Measurements from ENCODE around the gene CEP89.
"Not testable (repeated sequence)": the region's sequence is repeated elsewhere in the genome, so short reads cannot be mapped to it uniquely, and the experiment has no call there.

The CEP89 gene

DNA sequence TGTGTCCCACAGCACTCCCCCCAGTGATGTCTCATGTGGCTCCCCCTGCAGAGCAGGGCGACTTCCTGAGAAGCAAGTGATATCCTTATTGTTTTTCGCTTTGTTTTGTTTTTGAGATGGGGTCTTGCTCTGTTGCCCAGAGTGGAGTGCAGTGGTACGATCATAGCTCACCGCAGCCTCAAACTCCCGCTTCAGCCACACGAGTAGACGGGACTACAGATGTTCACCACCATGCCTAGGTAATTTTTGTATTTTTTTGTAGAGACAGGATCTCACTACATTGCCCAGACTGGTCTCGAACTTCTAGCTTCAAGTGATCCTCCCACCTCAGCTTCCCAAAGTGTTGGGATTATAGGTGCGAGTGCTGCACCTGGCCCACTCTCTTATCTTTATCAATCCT lies 5.0 kb downstream of the CEP89 start:
- DNase-seq (ENCODE audit: low spot score), result no peak

- DNase-seq (ENCODE audit: low spot score), result no peak
Measured at GRCh38 chr19:32945260-32945659, 26.5 kb downstream of the CEP89 start.

DNA sequence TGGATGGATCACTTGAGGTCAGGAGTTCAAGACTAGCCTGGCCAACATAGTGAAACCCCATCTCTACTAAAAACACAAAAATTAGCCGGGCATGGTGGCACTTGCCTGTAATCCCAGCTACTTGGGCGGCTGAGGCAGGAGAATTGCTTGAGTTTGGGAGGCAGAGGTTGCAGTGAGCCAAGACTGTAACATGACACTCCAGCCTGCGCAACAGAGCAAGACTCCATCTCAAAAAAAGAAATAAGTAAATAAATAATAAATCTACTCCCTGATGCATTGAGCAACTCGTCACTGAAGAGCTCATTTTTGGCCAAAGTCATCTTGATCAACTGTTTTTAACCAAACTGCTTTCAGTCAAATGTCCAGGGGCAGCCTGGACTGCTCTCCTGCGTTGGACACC lies 30.5 kb downstream of the CEP89 start:
- DNase-seq (ENCODE audit: low spot score), result not testable (repeated sequence)

DNA sequence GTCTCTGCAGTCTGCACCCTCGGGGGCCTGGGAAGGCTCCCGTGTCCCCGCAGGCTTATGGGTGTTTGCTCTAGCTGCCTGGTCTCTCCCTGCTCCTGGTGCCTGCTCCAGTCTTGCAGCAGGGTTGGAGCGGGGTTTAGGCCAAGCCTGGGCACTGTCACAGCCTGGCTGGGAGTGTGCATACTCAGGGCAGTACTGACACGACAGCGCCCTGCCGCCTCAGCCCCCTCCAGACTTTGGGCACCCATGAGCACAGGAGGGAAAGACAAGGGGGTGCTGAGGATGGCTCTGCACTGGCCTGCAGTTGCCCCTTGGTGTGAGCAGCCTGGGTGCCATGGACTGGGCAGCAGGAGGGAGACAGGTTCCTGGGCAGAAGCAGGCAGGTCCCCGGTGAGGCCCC lies 35.7 kb downstream of the CEP89 start:
- no peak for DNase-seq (ENCODE audit: low spot score)

GRCh38 chr19:32935629-32936028 lies 36.1 kb downstream of the CEP89 start:
- DNase-seq (ENCODE audit: low spot score), result no peak

DNA sequence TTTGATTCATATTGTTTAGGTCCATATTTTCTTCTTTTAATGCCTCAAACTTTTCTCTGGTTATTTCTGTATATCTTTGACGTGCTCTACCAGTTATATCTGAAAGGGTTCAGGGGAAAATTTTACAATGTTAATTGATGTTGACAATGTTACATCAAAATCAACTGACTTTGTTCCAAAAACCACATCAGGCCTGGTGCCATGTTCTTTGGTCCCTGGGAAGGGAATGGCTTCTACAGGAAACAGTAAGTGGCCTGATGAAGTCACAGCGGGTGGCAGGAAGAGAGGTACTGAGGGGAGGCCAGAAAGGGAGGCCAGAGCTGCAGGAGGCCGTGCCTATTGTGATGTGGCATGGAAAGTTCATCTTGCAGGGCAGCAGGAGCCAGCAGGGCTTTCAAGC lies 38.2 kb downstream of the CEP89 start:
- no peak for DNase-seq (ENCODE audit: low spot score)

DNA sequence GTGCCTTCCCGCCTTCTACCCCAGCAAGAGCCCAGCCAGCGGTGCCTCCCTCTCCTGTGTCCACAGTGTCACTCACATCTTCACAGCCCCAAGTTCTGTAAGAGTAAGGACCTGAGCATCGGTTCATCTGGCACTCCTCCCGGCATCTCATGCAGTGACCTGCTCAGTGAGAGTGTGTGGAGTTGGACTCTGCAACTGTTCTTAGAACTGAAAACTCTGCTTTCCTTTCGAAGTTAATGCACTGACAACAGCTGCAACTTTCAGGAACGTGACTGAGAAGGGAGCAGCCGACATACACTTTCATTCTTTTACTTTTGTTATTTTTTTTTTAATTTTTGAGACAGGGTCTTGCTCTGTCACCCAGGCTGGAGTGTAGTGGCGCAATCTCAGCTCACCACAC lies 41.2 kb downstream of the CEP89 start:
- no peak for DNase-seq (ENCODE audit: low spot score)

- DNase-seq (ENCODE audit: low spot score), result no peak
Measured at GRCh38 chr19:32928806-32929205, 43.0 kb downstream of the CEP89 start.

GRCh38 chr19:32924200-32924599 lies 47.6 kb downstream of the CEP89 start:
- no peak for DNase-seq (ENCODE audit: low spot score)

- no peak for DNase-seq (ENCODE audit: low spot score)
Measured at GRCh38 chr19:32921624-32922023, 50.1 kb downstream of the CEP89 start.

DNA sequence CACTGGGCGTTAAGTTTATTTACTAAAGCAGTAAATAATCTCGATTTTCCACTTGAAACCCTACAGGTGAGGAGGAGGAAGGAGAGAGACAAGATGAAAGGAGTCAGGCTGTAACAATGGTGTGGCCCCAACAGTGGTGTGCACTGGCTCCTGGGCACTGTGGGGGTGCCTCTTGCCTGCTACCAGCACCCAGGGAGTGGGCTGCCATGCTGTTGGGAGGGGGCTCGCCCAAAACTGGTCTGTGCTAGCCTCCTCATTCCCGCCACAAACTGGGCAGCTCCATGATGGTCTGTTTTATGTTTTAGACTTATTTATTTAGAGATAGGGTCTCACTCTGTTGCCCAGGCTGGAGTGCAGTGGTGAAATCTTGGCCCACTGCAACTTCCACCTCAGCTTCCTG lies 52.4 kb downstream of the CEP89 start:
- no peak for DNase-seq (ENCODE audit: low spot score)

DNA sequence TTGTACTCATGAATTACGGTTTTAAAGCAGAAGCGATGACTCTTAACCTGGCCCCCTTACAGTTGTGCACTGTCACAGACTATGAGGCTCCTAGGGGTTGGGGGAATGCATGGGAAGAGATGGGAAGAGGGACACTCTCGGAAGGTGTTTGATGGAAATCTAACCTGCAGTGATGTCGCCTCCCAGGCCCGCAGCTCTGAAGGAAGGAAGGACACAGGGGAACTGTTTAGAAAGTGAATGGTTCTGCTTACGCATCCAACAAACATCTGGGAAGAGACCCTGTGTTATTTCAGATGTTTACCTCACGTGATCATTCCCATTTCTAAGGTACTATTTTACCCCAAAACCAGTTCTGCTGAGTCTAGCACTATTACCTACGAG lies 54.2 kb downstream of the CEP89 start:
- DNase-seq (ENCODE audit: low spot score), result no peak

- DNase-seq (ENCODE audit: low spot score), result no peak
Measured at GRCh38 chr19:32916969-32917615, 54.7 kb downstream of the CEP89 start.

DNA sequence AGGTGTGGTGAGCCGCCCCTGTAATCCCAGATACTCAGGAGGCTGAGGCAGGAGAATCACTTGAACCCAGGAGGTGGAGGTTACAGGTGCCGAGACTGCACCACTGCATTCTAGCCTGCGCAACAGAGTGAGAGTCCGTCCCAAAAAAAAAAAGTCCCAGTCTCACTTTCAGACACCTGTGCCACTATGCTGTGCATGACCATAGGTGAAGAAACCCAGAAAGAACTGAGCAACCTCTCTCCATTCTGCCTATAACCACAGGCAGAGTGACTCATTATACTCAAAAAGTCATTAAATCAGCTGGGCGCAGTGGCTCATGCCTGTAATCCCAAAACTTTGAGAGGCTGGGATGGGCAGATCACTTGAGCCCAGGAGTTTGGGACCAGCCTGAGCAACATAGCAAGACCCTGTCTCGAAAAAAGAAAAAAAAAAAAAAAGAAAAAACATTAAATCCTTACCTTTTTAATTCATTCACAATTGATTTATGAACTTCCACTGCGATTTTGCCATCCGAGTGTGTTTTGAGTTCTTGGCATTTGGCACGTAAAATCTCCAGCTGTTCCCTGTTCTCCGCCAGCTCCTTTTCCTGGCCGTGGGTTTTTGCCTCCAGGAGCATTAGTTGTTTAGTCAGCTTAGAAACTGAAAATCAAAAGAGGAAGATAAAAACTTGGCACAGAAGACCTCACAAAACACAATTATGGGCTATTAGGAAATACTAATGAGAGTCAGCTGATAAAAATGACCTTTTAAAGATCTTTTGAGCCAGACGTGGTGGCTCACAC lies 56.7 kb downstream of the CEP89 start:
- DNase-seq (ENCODE audit: low spot score), result no peak

DNA sequence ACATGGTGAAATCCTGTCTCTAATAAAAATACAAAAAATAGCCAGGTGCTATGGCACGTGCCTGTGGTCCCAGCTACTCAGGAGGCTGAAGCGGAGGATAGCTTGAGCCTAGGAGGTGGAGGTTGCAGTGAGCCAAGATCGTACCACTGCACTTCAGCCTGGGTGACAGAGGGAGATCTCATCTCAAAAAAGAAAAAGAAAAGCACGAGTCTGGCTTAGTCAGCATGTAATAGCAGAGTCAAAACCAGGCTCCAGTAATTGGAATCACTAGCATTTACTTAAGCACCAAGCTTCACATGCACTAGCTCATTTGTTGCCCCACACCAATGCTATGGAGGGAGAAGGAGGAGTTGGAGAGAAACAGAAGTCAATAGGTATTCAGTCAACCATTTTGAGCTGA lies 60.3 kb downstream of the CEP89 start:
- no peak for DNase-seq (ENCODE audit: low spot score)

GRCh38 chr19:32910874-32911273 lies 60.9 kb downstream of the CEP89 start:
- no peak for DNase-seq (ENCODE audit: low spot score)

DNA sequence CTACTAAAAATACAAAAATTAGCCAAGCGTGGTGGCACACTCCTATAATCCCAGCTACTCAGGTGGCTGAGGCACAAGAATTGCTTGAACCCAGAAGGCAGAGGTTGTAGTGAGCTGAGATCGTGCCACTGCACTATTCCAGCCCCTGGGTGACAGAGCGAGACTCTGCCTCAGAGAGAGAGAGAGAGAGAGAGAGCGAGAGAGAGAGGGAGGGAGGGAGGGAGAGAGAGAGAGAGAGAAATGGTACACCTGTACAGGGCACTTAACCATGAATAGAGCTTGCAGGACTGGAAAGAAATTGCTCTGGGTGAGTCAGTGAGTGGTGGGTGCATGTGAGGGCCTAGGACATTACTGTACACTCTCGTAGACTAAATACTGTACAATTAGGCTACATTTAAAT lies 61.7 kb downstream of the CEP89 start:
- DNase-seq (ENCODE audit: low spot score), result no peak

- no peak for DNase-seq (ENCODE audit: low spot score)
Measured at GRCh38 chr19:32909257-32909656, 62.5 kb downstream of the CEP89 start.

GRCh38 chr19:32908641-32909190 lies 63.0 kb downstream of the CEP89 start:
- DNase-seq (ENCODE audit: low spot score), result no peak

DNA sequence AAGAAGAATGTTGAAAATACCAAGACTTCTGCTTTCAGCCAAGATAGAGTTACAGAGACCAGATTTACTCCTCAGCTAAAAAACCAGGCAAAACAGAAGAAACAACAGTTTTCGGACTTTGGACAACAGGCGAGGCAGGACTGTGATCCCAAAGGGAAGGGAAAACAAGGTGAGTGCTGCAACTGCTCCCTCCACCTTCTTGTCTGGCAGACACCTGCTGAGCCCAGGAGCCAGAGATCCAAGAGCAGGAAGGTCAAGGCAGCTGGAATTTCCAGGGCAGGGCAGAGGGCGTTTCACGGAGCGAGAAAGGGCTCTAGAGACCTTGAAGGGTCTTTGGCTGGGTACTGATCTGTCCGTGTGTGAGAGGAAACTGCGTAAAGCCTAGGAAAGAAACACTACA lies 69.3 kb downstream of the CEP89 start:
- no peak for DNase-seq (ENCODE audit: low spot score)

- no peak for DNase-seq (ENCODE audit: low spot score)
Measured at GRCh38 chr19:32901504-32902161, 70.1 kb downstream of the CEP89 start.

GRCh38 chr19:32896516-32897214 lies 75.1 kb downstream of the CEP89 start:
- DNase-seq (ENCODE audit: low spot score), result no peak

Data from HuH-7.5 (cell line).